ENCODE measurements around the gene NPDC1. TPM values are rescaled to one million over a fixed set of nuclear protein-coding genes. Genes with fewer than 3 reads are reported as not detected.
A peak's percentile ranks its signal among the peaks of the same experiment; 100 is the strongest.

NPDC1 gene
- polyA plus RNA-seq, 2 of the 4 experiments (the other 2 are of a cell fraction) = 12.7 to 40.6 TPM

DNA sequence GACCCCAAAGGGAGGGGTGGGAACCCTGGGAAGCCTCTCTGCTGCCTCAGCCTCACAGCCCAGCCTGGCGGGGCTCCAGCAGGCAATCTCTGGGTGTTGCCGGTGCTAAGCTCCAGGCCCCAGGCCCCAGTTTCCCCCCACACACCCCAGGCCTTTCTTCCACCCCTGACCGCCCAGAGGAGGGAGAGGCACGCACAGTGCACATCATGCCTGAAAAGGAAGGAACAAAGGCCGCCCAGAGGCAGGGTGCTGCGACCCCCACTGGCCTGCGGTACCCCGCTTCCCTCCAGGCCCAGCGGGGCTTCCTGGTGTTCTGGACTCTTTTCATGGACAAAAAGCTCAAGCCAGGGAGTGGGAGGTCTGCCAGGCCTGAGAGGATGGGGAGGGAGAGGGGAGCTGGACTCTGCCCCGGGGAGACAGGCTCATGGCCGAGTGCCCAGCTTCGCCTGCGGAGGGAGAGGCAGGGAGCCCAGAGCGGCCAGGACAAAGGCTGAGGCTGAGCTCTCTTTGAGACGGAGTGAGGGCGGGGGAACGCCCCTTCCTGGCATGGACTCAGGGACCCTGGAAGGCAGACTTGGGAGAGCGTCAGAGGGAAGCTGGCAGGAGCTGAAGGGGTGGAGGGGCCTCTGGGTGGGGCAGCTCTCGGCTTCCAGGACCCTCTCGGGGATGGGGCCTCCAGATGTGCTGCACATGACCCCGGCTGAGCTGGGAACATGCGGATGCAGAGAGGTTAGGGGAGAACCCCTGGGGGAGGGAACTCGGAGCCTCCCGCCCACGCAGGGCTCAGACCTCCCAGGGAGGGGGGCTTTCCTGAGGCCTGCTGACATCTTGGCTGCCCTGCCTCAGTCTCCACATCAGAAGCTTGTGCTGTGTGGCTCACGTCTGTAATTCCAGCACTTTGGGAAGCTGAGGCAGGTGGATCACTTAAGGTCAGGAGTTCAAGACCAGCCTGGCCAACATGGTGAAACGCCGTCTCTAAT lies 9.7 kb upstream of the NPDC1 start:
- H3K4me3 ChIP-seq = no peak overlapping the region
- peak overlapping the region; percentile 79 to 88 for H3K27ac ChIP-seq
- ChIA-PET CTCF (interaction anchor here (0.9 to 19.2 kb wide), 9 partner anchors 2 to 268 kb away, joined by 3 to 656 read pairs (median 4); partner anchors contain the start of genes ABCA2, ENTPD2, NPDC1 and SAPCD2), POLR2A (interaction anchor here (0.8 to 1.3 kb wide), 5 partner anchors 12 to 327 kb away, joined by 3 to 6 read pairs (median 5); partner anchors contain the start of genes SAPCD2 and TMEM141)
- H3K9me3 ChIP-seq = no peaks in the 10 kb centered on the region
- peak; percentile 54 to 82 for ATAC-seq
- 29% methylated on average over 18 of the region's 28 CpGs for WGBS (ENCODE audit: missing lambda C conversion rate)
- peak; percentile 67 for FAIRE-seq
- peak; percentile 58 to 76 for DNase-seq (ENCODE audit: low read depth in 1 of 2, low spot score in 1 of 2)
- H3K4me2 ChIP-seq = peak overlapping the region; percentile 99
- H3K4me1 ChIP-seq = peaks cover 56% of the 10 kb centered on the region
- TF ChIP-seq RFX5 (IDR thresholded peaks at IDR 0.05) = no peak
- TF ChIP-seq EHF (CRISPR knock-in tag; IDR thresholded peaks at IDR 0.05) = no peak
- TF ChIP-seq, protein P1, sequence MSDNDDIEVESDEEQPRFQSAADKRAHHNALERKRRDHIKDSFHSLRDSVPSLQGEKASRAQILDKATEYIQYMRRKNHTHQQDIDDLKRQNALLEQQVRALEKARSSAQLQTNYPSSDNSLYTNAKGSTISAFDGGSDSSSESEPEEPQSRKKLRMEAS (IDR thresholded peaks at IDR 0.05) = no peak
- no peak for TF ChIP-seq NFE2L2 (conservative IDR thresholded peaks at IDR 0.05; ENCODE audit: low read length)
- TF ChIP-seq POLR2A (IDR thresholded peaks at IDR 0.05; ENCODE audit: low read length) = no peak
- no peak for TF ChIP-seq MAFK (IDR thresholded peaks at IDR 0.05; ENCODE audit: partially characterized antibody)
- TF ChIP-seq GATA3 (IDR thresholded peaks at IDR 0.05; ENCODE audit: borderline replicate concordance) = no peak
- no peak for TF ChIP-seq TP53 (CRISPR knock-in tag; IDR thresholded peaks at IDR 0.05)
- no peak for TF ChIP-seq CBX8 (IDR thresholded peaks at IDR 0.05)
- no peak for TF ChIP-seq RCOR1 (IDR thresholded peaks at IDR 0.05; ENCODE audit: low read depth, low read length)

DNA sequence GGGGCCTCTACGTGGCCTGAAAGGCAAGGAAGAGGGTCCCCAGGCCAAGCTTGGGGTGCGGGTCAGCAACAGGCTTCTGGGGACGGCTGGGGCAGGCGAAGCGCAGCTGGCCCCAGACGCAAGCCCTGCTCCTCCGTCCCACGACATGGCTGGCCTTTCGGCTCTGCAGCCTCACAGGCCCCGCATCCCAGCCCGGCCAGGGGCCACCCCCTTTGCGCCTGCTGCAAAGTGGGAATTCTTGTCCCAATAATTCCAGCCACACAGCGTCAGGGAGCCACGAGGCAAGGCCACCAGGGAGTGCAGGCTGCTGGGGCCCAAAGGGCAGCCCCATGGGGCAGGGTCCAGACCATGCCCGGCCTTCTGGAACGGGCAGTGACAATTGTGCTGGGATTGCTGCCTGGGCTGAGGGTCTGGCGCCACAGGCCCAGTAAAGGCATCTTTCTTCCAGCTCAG lies 9.0 kb upstream of the NPDC1 start:
- Histone ChIP-seq H3K27ac (peak overlapping the region; percentile 79 to 88), H3K9me3 (no peaks in the 10 kb centered on the region), H3K4me3 (no peak overlapping the region), H3K4me1 (peaks cover 56% of the 10 kb centered on the region), H3K4me2 (peak overlapping the region; percentile 99)
- ChIA-PET POLR2A (interaction anchor here (0.9 to 1.3 kb wide), 4 partner anchors 12 to 326 kb away, joined by 3 to 6 read pairs (median 5); partner anchors contain the start of genes SAPCD2 and TMEM141), CTCF (interaction anchor here (1.1 to 19.2 kb wide), 6 partner anchors 1 to 182 kb away, joined by 3 to 656 read pairs (median 26); partner anchors contain the start of genes ABCA2, ENTPD2, NPDC1 and SAPCD2)
- no peak for DNase-seq (ENCODE audit: low read depth in 1 of 2, low spot score in 1 of 2)
- FAIRE-seq = no peak
- TF ChIP-seq EHMT2 (IDR thresholded peaks at IDR 0.05; ENCODE audit: low read depth) (no peak), FOXS1 (CRISPR knock-in tag; IDR thresholded peaks at IDR 0.05) (no peak), ZNF302 (CRISPR knock-in tag; IDR thresholded peaks at IDR 0.05) (no peak), ZFP36 (IDR thresholded peaks at IDR 0.05; ENCODE audit: borderline replicate concordance, partially characterized antibody) (no peak), HDAC2 (IDR thresholded peaks at IDR 0.05) (no peak), RNF2 (IDR thresholded peaks at IDR 0.05; ENCODE audit: borderline replicate concordance, low read depth) (no peak), EP300 (IDR thresholded peaks at IDR 0.05) (no peak), JUN (IDR thresholded peaks at IDR 0.05) (no peak)
- TF ChIP-seq, protein P2, sequence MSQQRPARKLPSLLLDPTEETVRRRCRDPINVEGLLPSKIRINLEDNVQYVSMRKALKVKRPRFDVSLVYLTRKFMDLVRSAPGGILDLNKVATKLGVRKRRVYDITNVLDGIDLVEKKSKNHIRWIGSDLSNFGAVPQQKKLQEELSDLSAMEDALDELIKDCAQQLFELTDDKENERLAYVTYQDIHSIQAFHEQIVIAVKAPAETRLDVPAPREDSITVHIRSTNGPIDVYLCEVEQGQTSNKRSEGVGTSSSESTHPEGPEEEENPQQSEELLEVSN (IDR thresholded peaks at IDR 0.05; ENCODE audit: borderline replicate concordance, low read depth) = no peak
- TF ChIP-seq, protein P3, sequence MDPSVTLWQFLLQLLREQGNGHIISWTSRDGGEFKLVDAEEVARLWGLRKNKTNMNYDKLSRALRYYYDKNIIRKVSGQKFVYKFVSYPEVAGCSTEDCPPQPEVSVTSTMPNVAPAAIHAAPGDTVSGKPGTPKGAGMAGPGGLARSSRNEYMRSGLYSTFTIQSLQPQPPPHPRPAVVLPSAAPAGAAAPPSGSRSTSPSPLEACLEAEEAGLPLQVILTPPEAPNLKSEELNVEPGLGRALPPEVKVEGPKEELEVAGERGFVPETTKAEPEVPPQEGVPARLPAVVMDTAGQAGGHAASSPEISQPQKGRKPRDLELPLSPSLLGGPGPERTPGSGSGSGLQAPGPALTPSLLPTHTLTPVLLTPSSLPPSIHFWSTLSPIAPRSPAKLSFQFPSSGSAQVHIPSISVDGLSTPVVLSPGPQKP (IDR thresholded peaks at IDR 0.05; ENCODE audit: low read depth, low read length) = no peak
- TF ChIP-seq, protein P4, sequence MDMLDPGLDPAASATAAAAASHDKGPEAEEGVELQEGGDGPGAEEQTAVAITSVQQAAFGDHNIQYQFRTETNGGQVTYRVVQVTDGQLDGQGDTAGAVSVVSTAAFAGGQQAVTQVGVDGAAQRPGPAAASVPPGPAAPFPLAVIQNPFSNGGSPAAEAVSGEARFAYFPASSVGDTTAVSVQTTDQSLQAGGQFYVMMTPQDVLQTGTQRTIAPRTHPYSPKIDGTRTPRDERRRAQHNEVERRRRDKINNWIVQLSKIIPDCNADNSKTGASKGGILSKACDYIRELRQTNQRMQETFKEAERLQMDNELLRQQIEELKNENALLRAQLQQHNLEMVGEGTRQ (IDR thresholded peaks at IDR 0.05) = no peak
- 96% methylated on average over 10 of the region's 17 CpGs for WGBS (ENCODE audit: missing lambda C conversion rate)
- ATAC-seq = peak; percentile 20 to 30; a peak in 4 of 6 replicates
